M059J (cell line): Measurements from ENCODE around the gene ZNF772. TPM values are rescaled to one million over a fixed set of nuclear protein-coding genes. Genes with fewer than 3 reads are reported as not detected.

ENCODE experiments used
- DNase-seq: peaks from one replicate; pipeline ENCODE4 v3.0.0-alpha.2; 2012; ENCODE audit warnings: low read depth
- total RNA-seq: library from RNA; depleted of rRNA; stranded (reverse); fragments of >200 nt; shearing (Covaris generic); gene quantifications from 2 replicates; pipeline ENCODE4 v1.2.3, GENCODE V29; 2014; rRNA removed

Gene ZNF772
- total RNA-seq, 1 experiment from 2014 or later, result 15.1 TPM

GRCh38 chr19:57435062-57435978 is 42.0 kb downstream of the ZNF772 start, which contains the start of gene ZNF749:
ZNF749 (plus strand) TSS chr19:57435325; CDS start chr19:57435579, 254 bp downstream.
- peak; percentile 98 for DNase-seq

- no peak for DNase-seq
Observed at GRCh38 chr19:57434386-57435061, 42.8 kb downstream of the ZNF772 start.

GRCh38 chr19:57421037-57421436 is 56.3 kb downstream of the ZNF772 start:
- no peak for DNase-seq

- DNase-seq, result no peak
Observed at GRCh38 chr19:57419439-57419838, 57.9 kb downstream of the ZNF772 start.

Other genes starting within 250 kb of the ZNF772 start
- gene AURKC, start 246.5 kb downstream of the ZNF772 start, total RNA-seq, result 0.25 and 0.47 TPM in 2 replicates
- 8.5 and 13.3 TPM in 2 replicates for gene ZNF805, start 236.9 kb downstream of the ZNF772 start, total RNA-seq
- 27.9 and 36.7 TPM in 2 replicates for gene ZNF460, start 197.1 kb downstream of the ZNF772 start, total RNA-seq
- 7.5 and 8.4 TPM in 2 replicates for gene ZNF543, start 157.1 kb downstream of the ZNF772 start, total RNA-seq
- gene ZNF304, start 126.3 kb downstream of the ZNF772 start, total RNA-seq, result 8.0 and 11.8 TPM in 2 replicates
- 32.7 and 34.6 TPM in 2 replicates for gene TRAPPC2B, start 114.0 kb downstream of the ZNF772 start, total RNA-seq
- 1.9 and 5.6 TPM in 2 replicates for gene ZNF547, start 114.0 kb downstream of the ZNF772 start, total RNA-seq
- 13.6 and 21.9 TPM in 2 replicates for gene ZNF548, start 87.7 kb downstream of the ZNF772 start, total RNA-seq
- gene ZNF17, start 66.4 kb downstream of the ZNF772 start, total RNA-seq, result 5.2 and 9.9 TPM in 2 replicates
- 3.2 and 7.0 TPM in 2 replicates for gene ZNF749, start 42.2 kb downstream of the ZNF772 start, total RNA-seq
- 0.57 TPM in 1 of 2 replicates, not detected in the other for gene VN1R1, start 20.4 kb downstream of the ZNF772 start, total RNA-seq
- gene ZNF419, start 10.2 kb upstream of the ZNF772 start, total RNA-seq, result 22.2 and 24.0 TPM in 2 replicates
- gene ZNF773, start 22.4 kb upstream of the ZNF772 start, total RNA-seq, result 22.5 and 25.1 TPM in 2 replicates
- 5.6 and 7.5 TPM in 2 replicates for gene ZNF549, start 49.8 kb upstream of the ZNF772 start, total RNA-seq
- 9.4 and 14.0 TPM in 2 replicates for gene ZNF550, start 82.3 kb upstream of the ZNF772 start, total RNA-seq
- gene ZNF416, start 101.3 kb upstream of the ZNF772 start, total RNA-seq, result 5.0 and 6.9 TPM in 2 replicates
- gene ZIK1, start 106.6 kb upstream of the ZNF772 start, total RNA-seq, result 10.3 and 12.3 TPM in 2 replicates
- gene ZNF530, start 122.3 kb upstream of the ZNF772 start, total RNA-seq, result 7.4 and 17.4 TPM in 2 replicates
- 16.5 and 17.6 TPM in 2 replicates for gene ZNF134, start 136.7 kb upstream of the ZNF772 start, total RNA-seq
- 12.2 and 13.1 TPM in 2 replicates for gene ZNF211, start 155.6 kb upstream of the ZNF772 start, total RNA-seq
- gene ZSCAN4, start 191.4 kb upstream of the ZNF772 start, total RNA-seq, result not detected in 2 replicates
- 7.0 and 13.1 TPM in 2 replicates for gene ZNF551, start 204.4 kb upstream of the ZNF772 start, total RNA-seq
- gene ZNF154, start 231.6 kb upstream of the ZNF772 start, total RNA-seq, result not detected in 2 replicates